ENCODE measurements around the gene CPE. TPM values are rescaled to one million over a fixed set of nuclear protein-coding genes. Genes with fewer than 3 reads are reported as not detected.

CPE gene
- total and polyA plus RNA-seq, 10 of the 15 experiments (the other 5 are each of a cell fraction or from before 2014, with no cell fraction given), result 0.05 to 0.14 TPM; not detected in 8

DNA sequence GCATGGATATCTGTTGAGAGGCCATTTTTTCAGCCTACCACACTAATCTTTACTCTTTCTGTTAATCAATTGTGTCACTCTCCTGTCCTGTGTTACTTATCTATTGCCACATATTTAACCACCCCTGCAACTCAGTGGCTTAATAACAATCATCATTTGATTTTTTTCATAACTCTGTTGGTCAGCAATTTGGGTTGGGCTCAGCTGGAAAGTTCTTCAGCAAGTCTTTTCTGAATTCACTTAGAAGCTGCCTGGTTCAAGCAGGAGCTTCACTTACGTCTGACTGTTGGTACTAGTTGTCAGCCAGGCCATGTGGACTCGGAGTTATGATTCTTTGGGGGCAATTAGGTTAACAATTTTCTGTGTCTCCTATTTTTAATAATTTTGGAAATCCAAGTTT is 50.1 kb downstream of the CPE start:
- CTCF ChIA-PET, result no interaction called here
- FAIRE-seq, result no peak

More for the DNA sequence above, 50.1 kb downstream of the CPE start:
- SMC1A ChIA-PET (ENCODE audit: uncharacterized antibody, unreplicated experiment), result no interaction called here
- BruUV-seq (replicated peaks), result no TSS peak
- H3K27ac ChIP-seq (ENCODE audit: control insufficient read depth, insufficient read depth), result no peak overlapping the region
- H3K79me2 ChIP-seq (ENCODE audit: control insufficient read depth, insufficient read depth, low read length), result no peaks in the 10 kb centered on the region
- POLR2A ChIA-PET, result interaction anchor here (0.7 kb wide), 1 partner anchor 45 kb away, joined by 4 read pairs; no protein-coding TSS in a partner anchor
- RAD21 ChIA-PET (ENCODE audit: unreplicated experiment), result no interaction called here
- no peak overlapping the region for H3K4me2 ChIP-seq (ENCODE audit: control insufficient read depth, insufficient read depth)
- no peak for ATAC-seq
- no peak for DNase-seq (ENCODE audit: low read depth, low spot score)
- intact Hi-C loops (cut with micrococcal nuclease; ENCODE audit: unreplicated experiment) (no loop called here), in situ Hi-C loops (cut with MboI) (no loop called here)
- no peak overlapping the region for H2AFZ ChIP-seq (ENCODE audit: control insufficient read depth, low read depth, low read length)
- H3K36me3 ChIP-seq (ENCODE audit: control insufficient read depth in 2 of 2, insufficient read depth in 2 of 2, low read length in 1 of 2), result no peaks in the 10 kb centered on the region
- no peaks in the 10 kb centered on the region for H3K4me1 ChIP-seq (ENCODE audit: control insufficient read depth, insufficient read depth, low read length)
- H3K9me3 ChIP-seq (replicated peaks; ENCODE audit: control insufficient read depth, insufficient read depth, low read length), result no peaks in the 10 kb centered on the region
- TF ChIP-seq, protein P1, sequence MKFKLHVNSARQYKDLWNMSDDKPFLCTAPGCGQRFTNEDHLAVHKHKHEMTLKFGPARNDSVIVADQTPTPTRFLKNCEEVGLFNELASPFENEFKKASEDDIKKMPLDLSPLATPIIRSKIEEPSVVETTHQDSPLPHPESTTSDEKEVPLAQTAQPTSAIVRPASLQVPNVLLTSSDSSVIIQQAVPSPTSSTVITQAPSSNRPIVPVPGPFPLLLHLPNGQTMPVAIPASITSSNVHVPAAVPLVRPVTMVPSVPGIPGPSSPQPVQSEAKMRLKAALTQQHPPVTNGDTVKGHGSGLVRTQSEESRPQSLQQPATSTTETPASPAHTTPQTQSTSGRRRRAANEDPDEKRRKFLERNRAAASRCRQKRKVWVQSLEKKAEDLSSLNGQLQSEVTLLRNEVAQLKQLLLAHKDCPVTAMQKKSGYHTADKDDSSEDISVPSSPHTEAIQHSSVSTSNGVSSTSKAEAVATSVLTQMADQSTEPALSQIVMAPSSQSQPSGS (IDR thresholded peaks at IDR 0.05; ENCODE audit: low read length), result no peak
- no peak for TF ChIP-seq MTA3 (IDR thresholded peaks at IDR 0.05; ENCODE audit: borderline replicate concordance, low read length)
- no peak for TF ChIP-seq HDAC2 (IDR thresholded peaks at IDR 0.05)
- TF ChIP-seq NFXL1 (IDR thresholded peaks at IDR 0.05; ENCODE audit: borderline replicate concordance), result no peak
- TF ChIP-seq, protein P2, sequence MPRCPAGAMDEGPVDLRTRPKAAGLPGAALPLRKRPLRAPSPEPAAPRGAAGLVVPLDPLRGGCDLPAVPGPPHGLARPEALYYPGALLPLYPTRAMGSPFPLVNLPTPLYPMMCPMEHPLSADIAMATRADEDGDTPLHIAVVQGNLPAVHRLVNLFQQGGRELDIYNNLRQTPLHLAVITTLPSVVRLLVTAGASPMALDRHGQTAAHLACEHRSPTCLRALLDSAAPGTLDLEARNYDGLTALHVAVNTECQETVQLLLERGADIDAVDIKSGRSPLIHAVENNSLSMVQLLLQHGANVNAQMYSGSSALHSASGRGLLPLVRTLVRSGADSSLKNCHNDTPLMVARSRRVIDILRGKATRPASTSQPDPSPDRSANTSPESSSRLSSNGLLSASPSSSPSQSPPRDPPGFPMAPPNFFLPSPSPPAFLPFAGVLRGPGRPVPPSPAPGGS (IDR thresholded peaks at IDR 0.05; ENCODE audit: borderline replicate concordance, insufficient read depth, low read depth, low read length, poor library complexity, severe bottlenecking), result no peak
- H3K4me3 ChIP-seq, result no peak overlapping the region
- 2% methylated on average over 2 of the region's 2 CpGs for WGBS (ENCODE audit: insufficient coverage, insufficient replicate concordance, low lambda C conversion rate, missing lambda C conversion rate)
- H4K20me1 ChIP-seq (ENCODE audit: control insufficient read depth, insufficient read depth), result no peaks in the 10 kb centered on the region
- H3K9ac ChIP-seq (ENCODE audit: control insufficient read depth, insufficient read depth, low read length), result no peak overlapping the region
- no peaks in the 10 kb centered on the region for H3K27me3 ChIP-seq (replicated peaks in 1 of 2; ENCODE audit: control insufficient read depth in 2 of 2, insufficient read depth in 2 of 2, low read length in 1 of 2)

Measured in GM12878 (cell line).